Dermis microvascular lymphatic vessel endothelial cell (primary cell): ENCODE measurements around the gene AFAP1L1. TPM values are rescaled to one million over a fixed set of nuclear protein-coding genes. Genes with fewer than 3 reads are reported as not detected.

Source experiments
- DNase-seq, 2 donors: peaks; one replicate each; pipeline versions ENCODE4 v3.0.0 to v3.0.0-alpha.2; 2010; ENCODE audit warnings: low read depth in 2 of 2
- total RNA-seq: library from RNA; depleted of rRNA; stranded (reverse); fragments of >200 nt; gene quantifications from 2 replicates; pipeline ENCODE4 v1.2.1, GENCODE V29; 2014

Gene AFAP1L1
- total RNA-seq, 1 donor from 2014 or later = 144 TPM

DNA sequence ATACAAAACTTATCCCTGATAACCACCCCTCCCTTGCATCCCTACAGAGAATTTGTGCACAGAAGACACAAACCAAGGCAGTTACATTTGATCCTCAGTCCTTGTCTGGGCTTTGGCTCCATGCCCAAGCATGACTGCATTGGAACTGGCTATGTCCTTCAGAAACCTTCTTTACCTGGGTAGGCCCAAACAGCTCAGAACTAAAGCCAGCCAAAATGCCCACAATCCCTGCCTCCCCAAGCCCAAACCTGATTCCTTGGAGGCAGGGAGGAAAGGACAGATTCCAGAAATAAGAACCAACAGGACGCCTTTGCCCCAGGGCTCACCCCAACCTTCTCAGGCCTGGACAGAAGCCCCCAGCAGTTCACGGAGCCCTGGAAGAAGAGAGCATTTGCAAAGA, 99.2 kb downstream of the AFAP1L1 start:
- no peak for DNase-seq

DNA sequence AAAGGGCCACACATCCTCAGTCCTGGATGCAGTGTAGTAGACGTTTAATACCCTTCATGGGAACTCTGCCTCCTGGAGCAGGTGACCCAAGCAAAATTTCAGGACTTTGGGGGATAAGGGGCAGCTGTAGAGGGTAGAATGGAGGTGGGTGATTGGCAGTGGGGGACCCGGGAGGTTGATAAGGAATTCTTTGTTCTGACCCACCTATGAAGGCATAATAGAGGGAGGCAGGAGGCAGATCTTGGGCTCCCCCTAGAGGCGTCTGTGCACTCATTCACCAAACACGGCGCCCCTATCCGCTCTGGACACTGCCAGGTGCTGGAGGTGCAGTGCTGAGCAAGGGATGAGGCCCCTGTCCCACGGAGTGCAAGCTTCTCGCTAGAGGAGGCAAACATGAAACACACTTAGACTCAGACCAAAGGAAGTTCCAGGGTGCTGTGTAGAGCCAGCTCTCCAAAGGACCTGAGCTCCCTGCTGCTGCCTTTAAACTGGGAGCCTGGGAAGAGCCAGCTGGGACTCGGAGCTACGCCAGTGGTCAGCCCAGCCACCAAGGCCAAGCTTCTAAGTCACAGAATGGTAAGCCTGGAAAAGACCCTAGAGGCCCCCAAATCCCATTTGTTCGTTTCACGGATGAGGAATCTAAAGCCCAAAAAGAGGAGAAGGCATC, 99.8 kb downstream of the AFAP1L1 start:
- DNase-seq = peak; percentile 39 to 73

DNA sequence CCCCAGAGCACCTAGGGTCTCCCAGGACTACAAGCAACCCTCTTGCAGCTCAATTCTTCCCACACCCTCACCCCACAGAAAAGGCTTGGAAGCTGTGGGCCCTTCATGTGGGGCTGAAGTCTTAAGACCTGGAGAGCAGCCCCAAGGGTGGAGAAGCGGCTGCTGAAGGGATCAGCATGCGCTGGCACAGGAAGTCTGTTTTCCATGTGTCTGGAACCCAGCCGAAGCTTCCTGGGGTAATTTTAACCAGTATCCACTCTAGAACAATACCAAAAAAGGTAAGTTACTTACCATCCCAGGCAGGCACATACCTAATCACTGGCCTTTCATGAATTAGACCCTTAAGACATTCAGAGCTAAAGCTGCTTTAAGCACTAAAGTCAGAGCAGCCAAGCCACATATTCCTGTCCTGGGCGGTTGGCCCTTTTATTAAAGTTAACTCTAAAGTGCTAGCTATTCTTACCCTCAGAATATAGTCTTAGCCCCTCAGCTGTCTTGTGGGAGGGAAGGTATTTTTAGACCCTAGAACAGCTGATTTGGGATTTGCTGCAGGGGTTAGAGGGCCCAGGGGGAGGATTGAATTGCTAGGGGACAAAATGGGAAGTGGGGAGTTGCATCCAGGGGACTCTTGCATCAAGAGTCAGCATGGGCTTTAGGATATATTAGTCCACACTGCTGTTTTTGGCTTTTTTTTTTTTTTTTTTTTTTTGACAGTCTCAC, 100.6 kb downstream of the AFAP1L1 start:
- DNase-seq = no peak

DNA sequence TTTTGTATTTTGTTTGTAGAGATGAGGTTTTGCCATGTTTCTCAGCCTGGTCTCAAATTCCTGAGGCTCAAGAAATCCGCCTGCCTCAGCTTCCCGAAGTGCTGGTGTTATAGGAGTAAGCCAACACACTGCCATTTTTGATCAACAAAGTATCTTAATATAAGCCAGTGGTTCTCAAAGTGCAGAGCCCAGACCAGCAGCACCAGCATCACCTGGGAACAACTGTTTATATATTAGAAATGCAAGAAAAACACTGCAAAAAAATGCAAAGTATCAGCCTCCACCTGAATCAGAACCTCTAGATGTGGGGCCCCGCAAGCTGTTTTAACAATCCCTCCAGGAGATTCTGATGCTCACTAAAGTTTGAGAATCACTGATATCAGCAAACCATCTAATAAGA, 101.3 kb downstream of the AFAP1L1 start:
- no peak for DNase-seq

DNA sequence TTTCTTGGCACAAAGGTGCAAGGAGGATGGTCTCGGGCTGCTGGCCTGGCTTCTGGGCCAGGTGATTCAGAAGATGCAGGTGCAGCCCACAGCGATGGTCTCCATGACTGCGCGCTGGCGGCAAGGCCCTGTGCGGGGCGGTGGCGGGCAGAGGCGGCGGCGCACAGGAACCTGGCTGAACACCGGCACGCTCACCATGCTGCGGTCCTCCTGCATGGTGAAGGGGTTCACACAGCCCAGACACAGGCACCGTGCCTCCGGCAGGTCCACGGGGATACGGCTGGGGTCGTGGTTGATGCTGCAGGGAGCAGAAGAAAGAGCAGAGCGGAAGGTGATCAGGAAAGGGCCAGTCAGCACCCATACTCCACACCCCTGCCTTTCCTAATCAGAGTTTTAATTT, 102.6 kb downstream of the AFAP1L1 start:
- DNase-seq = no peak

DNA sequence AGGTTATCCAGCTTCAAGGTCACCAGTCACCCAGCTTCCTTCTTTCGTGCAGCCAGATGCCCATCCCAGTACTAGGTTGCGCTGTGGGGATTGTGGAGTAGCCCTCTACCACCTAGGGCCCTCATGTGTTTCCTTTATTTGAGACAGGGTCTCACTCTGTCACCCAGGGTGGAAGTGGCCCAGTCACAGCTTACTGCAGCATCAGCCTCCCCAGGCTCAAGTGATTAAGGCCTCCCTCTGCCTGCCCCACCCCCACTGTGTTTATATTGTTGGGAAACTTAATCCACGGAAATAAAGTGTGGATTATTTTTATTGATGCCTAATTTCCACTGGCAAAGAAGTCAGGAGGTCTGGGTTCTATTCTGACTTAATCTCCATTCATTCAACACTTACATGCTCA, 103.1 kb downstream of the AFAP1L1 start:
- DNase-seq = no peak

DNA sequence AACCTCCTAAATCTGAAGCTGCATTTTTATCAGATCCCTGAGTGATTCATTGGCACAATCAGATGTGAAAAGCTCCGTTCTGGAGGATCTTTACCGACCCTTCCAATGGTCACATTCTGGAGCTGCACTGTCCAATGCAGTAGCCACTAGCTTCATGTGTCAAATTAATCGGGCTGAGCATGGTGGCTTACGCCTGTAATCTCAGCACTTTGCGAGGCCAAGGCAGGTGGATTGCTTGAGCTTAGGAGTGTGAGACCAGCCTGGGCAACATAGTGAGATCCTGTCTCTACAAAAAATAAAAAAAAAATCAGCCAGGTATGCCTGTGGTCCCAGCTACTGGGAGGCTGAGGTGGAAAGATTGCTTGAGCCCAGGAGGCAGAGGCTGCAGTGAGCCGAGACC, 103.8 kb downstream of the AFAP1L1 start:
- DNase-seq = no peak

DNA sequence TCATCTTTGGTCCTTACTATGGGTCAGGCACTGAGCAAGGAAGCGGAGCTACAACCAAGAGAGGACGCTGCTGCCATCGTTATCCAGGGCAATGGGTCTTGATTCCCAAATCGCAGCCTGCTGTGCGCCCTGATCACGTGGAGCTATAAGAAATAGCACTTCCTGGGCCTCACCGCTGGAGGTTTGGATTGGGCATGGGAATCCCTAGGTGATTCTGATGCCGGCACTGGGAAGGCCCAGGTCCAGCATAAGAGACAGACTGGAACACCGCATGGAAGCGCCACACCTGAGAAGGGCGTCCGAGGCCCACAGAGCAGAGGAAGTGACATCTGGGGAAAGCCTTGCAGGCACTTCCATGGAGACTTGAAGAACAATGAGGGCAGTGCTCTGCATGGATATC, 104.4 kb downstream of the AFAP1L1 start:
- DNase-seq = no peak

DNA sequence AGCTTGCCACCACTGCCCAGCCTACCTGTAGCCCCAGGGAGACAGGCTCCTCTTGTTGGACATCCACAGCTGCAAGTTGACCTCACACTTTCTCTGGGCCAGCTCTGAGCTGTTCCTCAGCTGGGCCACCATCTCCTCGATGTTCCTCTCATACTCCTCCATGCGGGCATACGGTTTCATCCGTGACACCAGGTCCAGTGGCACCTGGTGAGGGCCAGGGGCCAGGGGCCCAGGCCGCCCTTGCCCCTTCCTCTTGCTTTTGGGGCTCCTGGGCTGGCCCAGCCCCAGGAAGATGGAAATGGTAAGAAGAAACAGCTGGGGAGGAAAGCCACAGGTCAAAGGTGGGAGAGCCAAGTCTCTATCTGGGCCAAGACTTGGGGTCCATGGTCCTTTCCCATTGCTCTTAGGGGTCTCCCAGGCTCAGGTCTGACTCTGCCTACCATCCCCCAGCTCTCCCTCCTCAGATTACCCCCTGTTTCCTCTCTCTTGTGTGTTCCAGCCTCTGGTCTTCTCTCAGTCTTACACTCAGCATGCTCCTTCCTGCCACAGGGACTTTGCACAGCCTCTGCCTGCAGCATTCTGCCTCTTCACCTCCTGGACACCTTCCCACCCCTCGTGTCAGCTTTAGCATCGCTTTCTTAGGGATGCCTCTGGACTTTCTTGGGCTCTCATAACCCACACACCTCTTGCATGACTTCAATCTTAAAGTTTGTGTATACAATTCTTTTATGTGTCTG, 105.2 kb downstream of the AFAP1L1 start:
- DNase-seq = no peak

DNA sequence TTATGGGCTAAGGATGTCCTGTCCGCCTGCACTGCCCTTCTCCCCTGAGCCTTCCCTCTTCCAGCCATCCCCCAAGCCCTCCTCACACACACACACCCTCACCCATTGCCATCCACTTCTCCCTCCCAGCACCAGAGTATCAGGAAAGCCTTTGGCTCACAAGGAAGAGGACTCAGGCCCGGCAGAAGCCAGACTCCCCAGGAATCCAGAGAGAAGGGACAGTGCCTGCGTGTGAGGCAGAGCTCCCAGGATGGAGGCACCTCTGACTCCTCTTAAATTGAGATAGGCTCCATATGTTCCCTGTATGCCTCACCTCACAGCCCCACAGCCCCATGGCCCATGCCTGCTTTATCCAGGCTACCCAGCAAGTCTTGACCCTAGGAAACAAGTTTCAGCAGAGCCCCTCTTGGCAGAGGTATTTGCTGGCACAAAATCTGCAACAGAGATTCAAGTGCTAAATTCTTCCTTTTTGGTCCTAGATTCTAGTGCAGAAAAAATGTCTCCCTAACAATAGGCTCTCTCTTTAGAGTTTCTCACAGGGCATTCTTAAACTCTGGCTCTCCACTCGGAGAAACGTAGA, 106.7 kb downstream of the AFAP1L1 start:
- no peak for DNase-seq

DNA sequence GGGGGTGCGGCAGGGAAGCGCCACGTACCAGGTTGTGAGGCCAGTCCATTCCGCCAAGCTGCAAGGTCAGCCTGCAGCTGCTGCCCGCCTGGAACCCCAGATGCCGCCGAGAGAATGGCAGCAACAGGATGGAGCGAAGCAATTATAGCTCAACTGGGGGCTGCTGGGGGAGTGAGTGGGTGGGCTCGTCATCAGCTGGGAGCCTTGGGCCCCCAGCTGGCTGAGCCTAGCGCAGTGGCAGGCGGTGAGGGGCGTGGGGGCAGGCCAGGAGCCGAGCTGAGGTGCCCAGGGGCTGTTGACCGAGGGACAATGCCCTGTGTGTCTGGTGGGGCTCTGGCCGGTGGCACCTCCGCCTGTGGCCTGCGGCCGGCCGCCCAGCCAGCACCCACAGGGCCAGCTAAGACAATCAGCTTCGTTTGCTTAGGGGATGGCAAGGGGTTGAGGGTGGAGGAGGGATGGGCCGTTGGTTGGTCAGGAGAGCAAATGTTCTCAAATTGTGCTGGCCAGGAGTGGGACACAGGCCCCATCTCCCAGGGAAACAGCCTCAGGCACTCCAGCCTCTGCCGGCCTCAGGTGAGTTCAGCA, 107.6 kb downstream of the AFAP1L1 start, which contains the start of gene IL17B:
IL17B (minus strand) TSS at position 116 of the 585 bp plus-strand sequence; CDS start at position 49, 67 bp downstream.
- DNase-seq = no peak

DNA sequence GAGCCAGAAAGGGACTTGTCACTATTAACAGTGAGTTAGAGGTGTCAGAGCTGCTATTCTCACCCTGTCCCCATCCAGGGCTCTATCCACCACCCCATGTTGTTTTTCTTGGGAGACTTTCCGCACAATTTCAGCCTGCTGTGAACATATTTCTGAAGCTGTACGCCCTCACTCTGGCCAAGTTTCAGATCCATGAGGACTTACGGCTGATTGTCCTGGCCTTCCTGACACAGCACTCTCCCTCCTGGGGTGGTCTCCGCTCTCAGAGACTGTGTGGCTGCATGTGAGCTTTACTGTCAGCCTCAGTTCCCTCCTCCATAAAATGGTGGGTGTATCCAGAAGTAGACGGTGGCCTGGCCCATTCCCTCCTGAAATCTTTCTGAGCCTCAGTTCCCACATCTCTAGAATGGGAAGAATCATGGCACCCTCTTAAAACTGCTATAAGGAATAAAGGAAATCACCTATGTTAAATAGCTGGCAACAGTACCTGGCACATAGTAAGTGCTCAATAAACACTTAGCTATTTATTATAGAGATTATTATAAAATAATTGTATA, 108.2 kb downstream of the AFAP1L1 start:
- no peak for DNase-seq

DNA sequence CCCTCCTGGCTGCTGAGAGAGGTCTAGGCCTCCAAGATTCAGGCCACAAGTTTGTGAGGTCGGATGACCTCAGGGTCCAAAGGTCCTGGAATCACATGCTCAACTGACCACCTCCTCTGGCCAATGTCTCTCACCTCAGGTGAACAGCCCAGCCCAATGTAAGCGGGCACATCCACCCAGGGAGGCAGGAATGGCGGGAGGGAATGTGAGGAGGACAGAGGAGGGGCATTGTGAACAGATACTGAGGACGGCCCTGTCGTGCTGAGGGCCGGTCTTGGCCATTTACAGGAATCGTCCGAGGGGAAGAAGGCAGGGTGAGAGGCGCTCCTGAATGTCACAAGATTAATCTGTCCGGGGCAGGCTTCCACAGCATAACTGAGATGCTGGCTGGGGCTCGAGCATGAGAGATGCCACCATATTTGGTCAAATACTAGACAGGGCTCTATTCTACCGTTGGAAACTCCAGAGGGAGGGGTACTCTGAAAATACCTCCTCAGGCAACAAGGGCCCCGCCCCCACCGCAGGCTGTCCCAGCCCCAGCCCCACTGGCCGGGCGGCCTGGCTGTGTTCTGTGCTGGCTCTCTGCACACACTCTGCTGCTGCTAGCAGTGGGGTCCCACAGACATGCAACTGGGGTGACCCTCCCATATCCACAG, 108.9 kb downstream of the AFAP1L1 start:
- DNase-seq = no peak

DNA sequence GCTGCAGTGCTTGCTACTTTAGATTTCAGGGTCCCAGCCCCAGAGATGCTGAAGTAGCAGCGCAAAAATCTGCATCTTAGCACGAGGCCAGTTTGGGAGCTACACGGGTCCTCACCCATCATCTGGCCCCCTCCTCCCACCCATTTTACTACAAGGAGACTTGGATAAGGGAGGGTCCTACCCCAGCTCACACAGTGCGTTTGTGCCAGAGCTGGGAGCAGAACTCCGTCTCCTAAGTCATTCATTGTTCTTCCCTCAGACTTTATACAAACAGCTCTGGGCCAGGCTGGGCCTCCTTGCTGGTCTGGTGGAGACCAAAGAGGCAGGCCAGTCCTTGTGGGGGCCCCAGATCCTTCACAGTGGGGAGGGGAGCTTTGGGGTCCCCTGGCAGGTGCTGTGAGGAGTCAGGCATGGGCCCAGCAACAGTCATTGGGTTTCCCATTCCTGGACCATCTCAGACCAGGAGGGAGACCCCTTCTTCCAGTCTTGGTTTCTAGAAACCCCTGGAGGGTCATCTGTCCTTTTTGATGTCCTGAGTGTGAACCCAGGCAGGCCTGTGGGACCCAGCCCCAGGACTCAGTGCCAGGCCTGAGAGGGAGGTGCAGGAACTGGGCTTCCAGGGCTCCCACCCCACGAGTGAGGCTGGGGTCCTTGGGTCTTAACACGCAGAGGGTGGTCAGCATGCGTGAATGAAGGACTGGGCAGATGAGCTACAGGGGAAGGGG, 109.8 kb downstream of the AFAP1L1 start:
- DNase-seq = no peak

DNA sequence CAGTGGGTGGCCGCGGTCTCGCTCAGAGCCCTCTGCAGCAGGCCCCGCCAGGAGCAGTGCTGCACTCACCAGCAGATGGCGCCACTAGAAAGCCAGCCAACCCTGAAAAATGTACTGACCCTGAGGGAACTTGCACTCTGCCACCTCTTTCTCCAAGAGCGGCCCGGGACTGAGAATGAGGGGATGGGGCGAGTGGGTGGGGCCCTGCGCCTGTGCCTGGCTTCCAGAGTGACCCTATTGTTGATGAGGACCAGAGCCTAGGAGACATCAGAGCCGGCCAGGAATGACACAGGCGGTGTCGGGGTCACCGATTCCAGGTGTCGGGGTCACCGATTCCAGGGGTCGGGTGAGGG, 110.3 kb downstream of the AFAP1L1 start:
- DNase-seq = peak; percentile 36 to 67

DNA sequence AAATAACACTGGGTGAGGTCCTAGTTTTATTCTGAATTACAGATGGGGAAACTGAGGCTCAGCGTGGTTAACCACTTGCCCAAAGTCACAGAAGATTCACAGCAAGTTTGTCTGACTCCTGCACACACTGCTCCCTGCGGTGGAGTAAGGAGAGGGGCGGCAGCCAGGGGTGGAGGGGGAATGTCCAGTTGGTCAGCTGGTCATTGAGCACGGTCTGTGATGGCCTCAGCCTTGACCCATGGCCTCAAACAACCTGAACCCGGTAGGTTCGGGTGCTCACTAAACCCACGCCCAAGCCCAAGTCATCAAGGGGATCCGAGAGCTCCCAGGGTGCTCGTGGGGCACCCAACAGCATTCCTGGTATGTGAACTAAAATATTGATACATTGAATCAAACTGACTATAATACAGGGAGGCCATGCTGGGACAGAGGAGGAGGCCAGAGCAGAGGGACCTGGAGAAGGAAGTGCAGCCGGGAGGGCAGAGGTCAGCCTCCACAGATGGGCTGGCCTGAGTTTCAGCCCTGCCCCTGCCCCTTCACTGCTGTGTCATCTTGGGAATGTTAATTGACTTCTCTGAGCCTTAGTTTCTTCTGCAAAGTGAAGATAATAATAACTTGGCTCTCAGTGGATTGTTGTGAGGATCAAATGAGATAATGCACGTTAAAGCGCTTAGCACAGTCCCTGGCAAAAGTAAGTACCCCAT, 111.0 kb downstream of the AFAP1L1 start:
- DNase-seq = no peak

DNA sequence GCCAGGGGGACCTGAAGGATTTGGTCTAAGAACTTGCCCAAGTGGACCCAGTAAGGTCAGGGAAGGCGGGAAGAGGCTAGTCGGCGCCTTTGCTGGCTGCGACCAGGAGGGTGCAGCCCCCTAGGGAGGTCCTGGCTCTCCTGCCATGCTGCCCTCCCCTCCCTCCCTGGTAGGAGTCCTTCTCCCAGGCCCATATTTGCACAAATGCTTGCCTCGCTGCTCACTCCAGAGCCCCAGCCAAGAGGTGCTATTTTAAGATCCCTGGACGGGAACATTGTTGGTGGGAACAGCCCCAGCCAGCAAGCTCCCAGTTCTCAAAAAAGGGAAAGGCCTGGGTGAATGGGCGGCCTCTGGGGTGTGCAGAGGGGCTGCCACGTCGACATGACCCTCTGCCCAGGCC, 111.7 kb downstream of the AFAP1L1 start:
- DNase-seq = no peak

DNA sequence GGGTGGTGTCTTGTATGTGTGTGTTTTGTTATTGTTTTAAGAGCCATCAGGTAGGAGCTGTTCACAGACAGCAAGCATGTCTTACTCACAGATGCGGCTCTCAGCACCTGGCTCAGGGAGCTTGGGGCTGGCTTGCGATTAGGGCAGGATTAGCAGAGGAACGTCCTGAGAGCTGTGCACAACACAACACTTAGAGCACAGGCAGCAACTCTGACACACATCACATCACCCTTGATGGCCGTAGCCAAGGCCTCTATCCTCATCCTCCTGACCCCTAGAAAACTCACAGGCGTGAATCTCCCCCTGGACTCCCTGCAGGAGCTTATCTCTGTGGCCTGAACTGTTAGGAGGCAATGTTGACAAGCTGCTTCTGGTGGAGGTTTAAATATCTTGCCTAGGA, 114.5 kb downstream of the AFAP1L1 start:
- no peak for DNase-seq

DNA sequence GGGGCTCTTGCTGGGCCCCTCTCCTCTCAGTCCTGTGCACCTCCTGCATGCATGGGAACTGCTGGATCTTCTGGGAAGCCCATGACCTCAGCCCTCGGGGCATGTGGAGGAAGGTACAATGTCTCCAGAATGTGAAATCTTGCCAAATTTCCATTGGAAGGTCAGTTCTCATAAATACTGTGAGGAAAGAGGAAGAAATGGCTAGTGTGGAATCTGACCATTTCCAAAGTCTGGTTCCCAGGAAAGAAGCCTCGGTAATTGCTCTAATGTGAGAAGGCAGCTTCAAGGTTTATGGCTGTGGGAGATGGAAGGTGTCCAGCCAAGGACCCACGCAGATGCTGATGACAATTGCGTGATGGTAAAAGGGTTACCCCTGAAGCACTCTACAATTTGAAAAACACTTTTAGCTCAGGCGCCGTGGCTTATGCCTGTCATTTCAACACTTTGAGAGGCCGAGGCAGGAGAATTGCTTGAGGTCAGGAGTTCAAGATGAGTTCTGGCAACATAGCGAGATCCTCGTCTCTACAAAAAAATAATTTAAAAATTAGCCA, 115.5 kb downstream of the AFAP1L1 start:
- no peak for DNase-seq
